Chondrocyte (in vitro differentiated cells): ENCODE measurements around the gene RFX3. TPM values are rescaled to one million over a fixed set of nuclear protein-coding genes. Genes with fewer than 3 reads are reported as not detected.
A peak's percentile ranks its signal among the peaks of the same experiment; 100 is the strongest.

Source experiments
- DNase-seq: peaks from one replicate; pipeline ENCODE4 v3.0.0; 2021; ENCODE audit warnings: mixed read lengths, low spot score
- H3K27ac Mint-ChIP-seq: one replicate; pipeline ENCODE4 v1.8.0; 2021; ENCODE audit warnings: mild to moderate bottlenecking, moderate library complexity, mixed read lengths; ENCODE audit not compliant: unreplicated experiment
- H3K27me3 Mint-ChIP-seq: 2 replicates; pipeline ENCODE4 v1.8.0; 2021; ENCODE audit warnings: low read depth, mixed read lengths
- H3K36me3 Mint-ChIP-seq: 2 replicates; pipeline ENCODE4 v1.8.0; 2021; ENCODE audit warnings: low read depth, mixed read lengths
- H3K4me1 Mint-ChIP-seq: 2 replicates; pipeline ENCODE4 v1.8.0; 2021; ENCODE audit warnings: low read depth, mild to moderate bottlenecking, mixed read lengths
- H3K4me3 Mint-ChIP-seq: one replicate; pipeline ENCODE4 v1.8.0; 2021; ENCODE audit warnings: mild to moderate bottlenecking, moderate library complexity, mixed read lengths; ENCODE audit not compliant: unreplicated experiment
- H3K9me3 Mint-ChIP-seq: 2 replicates; pipeline ENCODE4 v1.8.0; 2021; ENCODE audit warnings: low read depth, mixed read lengths
- total RNA-seq: library from RNA; stranded (reverse); gene quantifications from 3 replicates; pipeline ENCODE4 v1.2.1, GENCODE V29; 2021
- TF ChIP-seq, protein P1 (sequence below): fragments of 200-600 bp; sonication (generic); IDR thresholded peaks from 2 replicates; pipeline ENCODE4 v1.5.0; 2021; ENCODE audit warnings: antibody characterized with exemption, mild to moderate bottlenecking, moderate library complexity

Gene RFX3
- total RNA-seq, 1 donor from 2014 or later = 4.1 TPM

DNA sequence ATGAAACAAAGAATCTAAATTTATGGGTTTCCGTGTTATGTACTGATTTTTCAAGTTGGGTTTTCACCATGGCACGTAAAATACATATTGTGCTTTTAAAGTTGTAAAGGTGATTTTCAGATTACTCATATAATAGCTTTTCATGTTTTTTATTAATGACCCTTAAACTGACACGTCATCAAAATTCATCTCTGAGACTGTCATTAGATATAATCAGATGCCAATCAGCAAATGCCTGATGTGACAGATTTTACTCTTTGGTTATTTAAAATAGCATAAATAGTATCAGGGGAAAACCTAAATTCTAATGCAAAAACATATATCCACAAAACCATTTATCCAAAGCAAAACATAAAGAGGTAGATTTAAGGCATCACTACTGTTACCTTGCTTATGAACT is 11.0 kb downstream of the RFX3 start:
- H3K27me3 Mint-ChIP-seq = no peaks in the 10 kb centered on the region
- H3K27ac Mint-ChIP-seq = no peak overlapping the region
- H3K9me3 Mint-ChIP-seq = no peaks in the 10 kb centered on the region
- H3K4me1 Mint-ChIP-seq = peaks cover 18% of the 10 kb centered on the region
- no peak for DNase-seq
- no peak overlapping the region for H3K4me3 Mint-ChIP-seq
- H3K36me3 Mint-ChIP-seq = no peaks in the 10 kb centered on the region
- TF ChIP-seq, protein P1, sequence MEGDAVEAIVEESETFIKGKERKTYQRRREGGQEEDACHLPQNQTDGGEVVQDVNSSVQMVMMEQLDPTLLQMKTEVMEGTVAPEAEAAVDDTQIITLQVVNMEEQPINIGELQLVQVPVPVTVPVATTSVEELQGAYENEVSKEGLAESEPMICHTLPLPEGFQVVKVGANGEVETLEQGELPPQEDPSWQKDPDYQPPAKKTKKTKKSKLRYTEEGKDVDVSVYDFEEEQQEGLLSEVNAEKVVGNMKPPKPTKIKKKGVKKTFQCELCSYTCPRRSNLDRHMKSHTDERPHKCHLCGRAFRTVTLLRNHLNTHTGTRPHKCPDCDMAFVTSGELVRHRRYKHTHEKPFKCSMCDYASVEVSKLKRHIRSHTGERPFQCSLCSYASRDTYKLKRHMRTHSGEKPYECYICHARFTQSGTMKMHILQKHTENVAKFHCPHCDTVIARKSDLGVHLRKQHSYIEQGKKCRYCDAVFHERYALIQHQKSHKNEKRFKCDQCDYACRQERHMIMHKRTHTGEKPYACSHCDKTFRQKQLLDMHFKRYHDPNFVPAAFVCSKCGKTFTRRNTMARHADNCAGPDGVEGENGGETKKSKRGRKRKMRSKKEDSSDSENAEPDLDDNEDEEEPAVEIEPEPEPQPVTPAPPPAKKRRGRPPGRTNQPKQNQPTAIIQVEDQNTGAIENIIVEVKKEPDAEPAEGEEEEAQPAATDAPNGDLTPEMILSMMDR = no peak

GRCh38 chr9:3513265-3513818 is 12.5 kb downstream of the RFX3 start:
- DNase-seq = no peak
- no peak overlapping the region for H3K27ac Mint-ChIP-seq
- no peaks in the 10 kb centered on the region for H3K27me3 Mint-ChIP-seq
- no peaks in the 10 kb centered on the region for H3K36me3 Mint-ChIP-seq
- peaks cover 25% of the 10 kb centered on the region for H3K4me1 Mint-ChIP-seq
- H3K9me3 Mint-ChIP-seq = no peaks in the 10 kb centered on the region
- no peak overlapping the region for H3K4me3 Mint-ChIP-seq
- TF ChIP-seq, protein P1 = peak; percentile 24

GRCh38 chr9:3511551-3511950 is 14.2 kb downstream of the RFX3 start:
- Mint-ChIP-seq H3K9me3 (no peaks in the 10 kb centered on the region), H3K4me1 (peaks cover 28% of the 10 kb centered on the region), H3K36me3 (no peaks in the 10 kb centered on the region), H3K27ac (no peak overlapping the region), H3K27me3 (no peaks in the 10 kb centered on the region), H3K4me3 (no peak overlapping the region)
- no peak for DNase-seq
- TF ChIP-seq, protein P1 = no peak

- H3K9me3 Mint-ChIP-seq = no peaks in the 10 kb centered on the region
- H3K27ac Mint-ChIP-seq = no peak overlapping the region
- no peaks in the 10 kb centered on the region for H3K27me3 Mint-ChIP-seq
- DNase-seq = no peak
- no peak overlapping the region for H3K4me3 Mint-ChIP-seq
- TF ChIP-seq, protein P1 = no peak
- H3K4me1 Mint-ChIP-seq = peaks cover 26% of the 10 kb centered on the region
- no peaks in the 10 kb centered on the region for H3K36me3 Mint-ChIP-seq
Measured at GRCh38 chr9:3510796-3511195, 15.0 kb downstream of the RFX3 start.

- no peak for DNase-seq
- Mint-ChIP-seq H3K4me1 (peaks cover 21% of the 10 kb centered on the region), H3K36me3 (no peaks in the 10 kb centered on the region), H3K9me3 (no peaks in the 10 kb centered on the region), H3K27me3 (no peaks in the 10 kb centered on the region), H3K27ac (no peak overlapping the region), H3K4me3 (no peak overlapping the region)
- TF ChIP-seq, protein P1 = no peak
Measured at GRCh38 chr9:3509926-3510325, 15.9 kb downstream of the RFX3 start.
